Head of caudate nucleus (tissue), 42 donors: Measurements from ENCODE around the gene CUBN.
"Not testable (repeated sequence)": the region's sequence is repeated elsewhere in the genome, so short reads cannot be mapped to it uniquely, and the experiment has no call there.

Source experiments
- DNase-seq, 42 donors: peaks; one replicate each; pipeline versions ENCODE4 v3.0.0 to v3.0.0-alpha.2; 2020 to 2021; ENCODE audit warnings: mixed read lengths in 7 of 42
- intact Hi-C: fragments of 100-400 bp; cut with DNase I; formaldehyde crosslinking; loops from one replicate; pipeline ENCODE4 v1.15.0; 2022

Gene CUBN

DNA sequence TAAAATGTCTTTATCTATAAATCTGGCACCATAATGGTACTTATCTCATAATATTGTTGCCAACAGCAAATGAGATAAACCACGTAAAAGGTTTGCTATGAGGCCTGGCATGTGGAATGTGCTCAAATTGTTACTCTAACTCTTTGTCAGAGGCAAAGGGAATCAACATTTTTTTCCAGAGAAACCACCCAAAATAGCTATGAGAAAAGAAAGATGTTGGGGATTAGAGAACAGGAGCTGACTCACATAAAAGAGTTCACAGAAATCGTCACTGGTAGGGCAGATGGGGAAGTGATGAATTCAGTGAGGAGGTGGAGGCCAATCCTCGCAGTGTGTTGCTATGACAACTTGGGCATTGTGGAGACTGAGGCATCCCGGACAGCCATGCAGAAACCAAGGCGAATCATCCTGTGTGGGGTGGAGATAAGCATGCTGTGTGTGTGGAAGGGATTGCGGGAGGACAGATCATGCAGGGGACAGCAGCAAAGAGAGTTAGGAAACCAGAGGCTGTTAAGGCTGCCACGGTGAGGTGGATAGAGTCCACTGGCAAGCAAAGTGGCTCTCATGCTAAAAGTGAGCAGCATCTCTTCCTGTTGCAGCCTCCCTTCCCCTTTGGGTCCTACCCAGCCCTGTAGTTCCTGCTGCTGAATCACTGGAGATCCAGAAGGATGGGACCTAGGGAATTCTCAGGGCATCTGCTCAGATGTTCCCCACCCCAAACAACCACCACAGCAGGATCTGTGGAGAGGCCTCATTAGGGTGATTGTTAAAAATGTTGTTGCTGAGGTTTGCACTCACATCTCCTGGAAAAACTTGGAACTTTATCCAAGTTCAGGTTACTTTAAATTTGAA, 103.9 kb downstream of the CUBN start:
- intact Hi-C loops = no loop called here

DNA sequence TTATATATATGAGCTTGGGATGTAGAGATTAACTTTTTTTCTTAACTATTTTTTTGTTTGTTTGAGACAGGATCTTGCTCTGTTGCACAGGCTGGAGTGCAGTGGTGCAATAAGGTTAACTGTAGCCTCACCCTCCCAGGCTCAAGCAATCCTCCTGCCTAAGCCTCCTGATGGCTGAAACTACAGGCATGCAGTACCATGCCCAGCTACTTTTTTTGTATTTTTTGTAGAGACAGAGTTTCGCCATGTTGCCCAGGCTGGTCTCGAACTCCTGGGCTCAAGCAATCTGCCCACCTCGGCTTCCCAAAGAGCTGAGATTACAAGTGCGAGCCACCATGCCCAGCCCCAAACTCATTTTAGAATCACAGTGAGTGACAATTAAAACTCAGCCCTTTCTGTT, 105.2 kb downstream of the CUBN start:
- DNase-seq = no peak
- intact Hi-C loops = no loop called here

More for the DNA sequence above, 103.9 kb downstream of the CUBN start:
- peak in 18 of 42 donors; percentile 7 to 72 (median 28) for DNase-seq

DNA sequence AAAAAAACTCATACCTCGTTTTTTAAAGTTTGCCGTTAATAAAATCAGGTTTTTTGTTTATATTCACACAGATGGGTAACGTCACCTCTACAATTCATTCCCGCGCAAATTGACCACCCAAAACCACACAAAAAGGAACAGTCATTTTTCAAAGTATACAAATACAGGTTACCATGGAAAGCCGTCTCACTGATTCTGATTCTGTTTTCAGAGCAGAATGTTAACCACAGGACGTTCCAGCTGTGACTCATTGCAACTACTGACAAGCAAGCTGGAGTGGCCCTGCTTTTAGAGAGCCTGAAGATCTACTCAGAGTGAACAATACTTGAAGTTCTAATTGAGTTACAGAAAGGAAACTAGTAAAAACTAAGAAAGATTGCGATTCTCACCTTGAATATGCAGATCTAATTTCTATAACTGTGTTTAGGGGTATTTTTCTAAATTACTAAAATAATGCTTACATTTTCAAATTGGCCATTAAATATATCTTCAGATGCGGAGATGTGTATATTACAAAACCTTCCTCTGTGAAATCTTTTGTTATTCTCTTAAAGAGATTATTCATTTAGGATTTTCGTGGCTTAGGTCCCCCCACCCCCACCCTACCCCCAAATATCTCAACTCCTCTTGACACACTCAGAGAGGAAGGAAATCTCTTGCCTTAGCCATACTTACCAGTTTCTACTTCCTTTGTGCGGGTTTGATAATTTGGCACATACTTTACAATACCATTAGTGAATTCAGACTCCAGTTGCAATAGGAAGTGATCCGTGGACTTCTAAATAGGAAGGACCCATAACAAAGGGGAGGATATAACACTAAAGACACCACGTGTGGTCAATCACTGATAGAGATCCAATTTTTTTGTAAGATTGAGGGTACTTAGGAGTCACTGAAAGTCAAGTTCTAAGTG, 106.0 kb downstream of the CUBN start:
- intact Hi-C loops = no loop called here
- peak in 1 of 42 donors; percentile 54 for DNase-seq

DNA sequence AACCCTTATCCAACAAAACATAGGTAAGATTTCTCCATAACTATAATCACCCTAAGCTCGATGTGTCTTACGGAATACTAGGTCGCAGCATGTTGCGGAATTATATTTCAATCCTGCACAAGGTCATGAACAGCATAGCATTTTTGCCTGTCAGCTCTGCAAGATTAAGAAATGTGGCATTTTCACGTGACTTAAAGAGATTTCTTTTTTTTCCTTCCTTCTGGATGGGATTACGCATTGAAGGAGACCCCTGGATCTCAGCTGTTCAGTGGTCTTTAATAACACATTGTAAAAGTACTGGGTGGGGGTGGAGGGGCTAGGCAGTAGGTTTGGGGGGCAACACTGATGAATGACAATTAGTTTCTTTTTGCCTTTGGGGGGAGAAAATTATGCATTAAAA, 106.7 kb downstream of the CUBN start:
- intact Hi-C loops = no loop called here
- DNase-seq = no peak

DNA sequence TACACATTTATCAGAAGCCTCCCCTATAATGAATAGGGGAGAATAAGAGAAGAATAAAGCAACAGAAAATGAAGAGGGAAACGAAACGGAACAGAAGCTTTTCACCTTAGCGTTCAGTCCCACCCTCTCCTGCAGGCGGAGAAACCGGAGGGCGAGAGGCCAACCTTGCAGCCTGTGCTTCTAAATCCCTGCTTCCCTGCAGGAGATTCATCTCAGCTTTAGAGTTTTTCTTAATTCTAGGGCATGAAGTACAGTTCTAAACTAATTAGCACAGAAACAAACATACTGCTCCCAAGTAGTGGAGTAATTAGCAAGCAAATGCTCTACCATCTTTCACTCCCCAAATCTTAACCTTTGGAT, 107.2 kb downstream of the CUBN start:
- intact Hi-C loops = no loop called here

DNA sequence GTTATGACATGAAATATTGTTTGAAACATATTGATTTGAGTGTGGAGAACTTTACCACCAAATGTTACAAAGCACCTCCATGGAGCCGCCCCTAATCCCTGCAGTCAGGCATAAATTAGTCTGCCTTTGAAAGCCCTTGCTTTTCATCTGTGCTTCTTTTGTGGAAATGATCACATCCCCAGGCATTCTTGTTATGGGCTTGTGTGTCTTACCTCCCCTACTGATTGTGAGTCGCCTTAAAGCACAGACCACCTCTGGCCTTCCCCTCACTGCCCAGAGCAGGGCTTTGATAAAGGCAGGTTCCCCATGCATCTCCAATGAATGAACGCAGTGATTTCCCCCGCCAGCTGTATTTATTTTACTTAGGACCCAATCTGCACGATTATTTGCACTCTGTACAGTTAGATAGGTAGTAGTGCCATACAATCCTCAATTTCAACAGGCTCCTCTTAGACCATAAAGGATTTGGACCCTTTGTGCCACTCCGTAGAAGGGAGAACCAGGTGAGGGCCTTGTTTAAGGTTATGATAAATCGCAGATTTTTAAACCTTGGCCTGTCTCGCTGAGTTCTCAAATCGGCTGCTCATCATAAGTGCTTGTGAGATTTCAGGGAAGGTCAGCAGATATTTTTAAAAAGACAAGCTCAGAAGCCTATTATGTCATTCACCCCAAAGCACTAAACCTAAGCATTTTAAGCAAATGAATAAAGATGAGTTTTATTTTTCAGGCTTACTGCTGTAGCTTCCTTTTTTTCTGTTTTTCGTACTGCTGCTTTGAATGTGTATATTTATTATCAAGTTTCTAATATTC, 107.8 kb downstream of the CUBN start:
- no peak for DNase-seq
- intact Hi-C loops = no loop called here

More for the DNA sequence above, 107.2 kb downstream of the CUBN start:
- DNase-seq = no peak

DNA sequence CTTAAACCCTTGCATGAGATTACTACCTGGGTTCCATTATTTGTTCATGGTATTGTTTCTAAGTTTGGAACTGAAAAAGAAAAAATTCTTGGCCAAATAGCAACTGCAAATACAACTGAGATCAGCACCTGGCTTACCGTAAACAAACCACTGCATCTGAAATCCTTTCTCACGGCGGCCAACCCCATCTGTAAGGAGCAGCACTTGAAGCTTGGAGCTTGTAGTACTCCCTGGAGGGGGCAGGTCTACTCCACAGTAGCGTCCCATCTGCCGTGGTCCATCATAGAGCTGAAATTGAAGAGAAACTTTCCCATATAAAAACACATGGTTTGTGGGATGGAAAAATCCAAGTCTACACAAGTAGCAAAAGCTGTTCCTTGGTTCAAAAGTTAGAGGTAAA, 109.9 kb downstream of the CUBN start:
- intact Hi-C loops = no loop called here
- no peak for DNase-seq

DNA sequence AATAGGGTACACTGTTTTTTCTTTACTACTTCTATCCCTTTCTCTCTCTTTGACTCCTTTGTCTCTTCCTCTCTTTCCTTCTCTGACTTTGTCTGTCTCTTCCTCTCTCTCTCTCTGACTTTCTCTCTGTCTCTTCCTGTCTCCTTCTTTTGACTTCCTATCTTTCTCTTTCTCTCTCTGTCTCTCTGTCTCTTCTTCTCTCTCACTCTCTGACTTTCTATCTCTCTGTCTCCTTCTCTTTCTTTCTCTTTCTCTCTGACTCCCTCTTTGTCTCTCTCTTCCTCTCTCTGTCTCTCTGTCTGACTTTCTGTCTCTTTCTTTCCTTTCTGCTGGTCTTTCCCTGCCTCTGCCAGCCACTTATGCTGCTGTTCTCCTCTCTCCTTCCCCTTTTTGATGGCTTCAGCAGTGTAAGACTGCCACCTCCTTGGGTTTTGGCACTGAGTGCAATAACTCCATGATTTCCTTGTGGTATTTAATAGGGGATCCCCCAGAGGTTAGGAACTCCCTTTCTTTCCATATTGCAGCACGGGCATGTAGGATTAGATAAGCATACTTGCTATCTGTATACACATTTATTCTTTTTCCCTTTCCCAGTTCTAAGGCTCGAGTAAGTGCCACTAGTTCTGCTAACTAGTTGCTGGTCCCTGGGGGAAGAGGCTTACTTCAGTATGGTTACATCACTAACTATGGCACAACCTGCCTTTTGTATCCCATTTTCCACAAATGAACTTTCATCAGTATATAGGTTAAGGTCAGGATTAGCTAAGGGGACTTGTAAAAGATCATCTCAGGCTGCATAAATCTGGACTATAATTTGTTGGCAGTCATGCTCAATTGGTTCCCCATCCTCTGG, 116.3 kb downstream of the CUBN start:
- DNase-seq, intact Hi-C loops: not testable (repeated sequence)

DNA sequence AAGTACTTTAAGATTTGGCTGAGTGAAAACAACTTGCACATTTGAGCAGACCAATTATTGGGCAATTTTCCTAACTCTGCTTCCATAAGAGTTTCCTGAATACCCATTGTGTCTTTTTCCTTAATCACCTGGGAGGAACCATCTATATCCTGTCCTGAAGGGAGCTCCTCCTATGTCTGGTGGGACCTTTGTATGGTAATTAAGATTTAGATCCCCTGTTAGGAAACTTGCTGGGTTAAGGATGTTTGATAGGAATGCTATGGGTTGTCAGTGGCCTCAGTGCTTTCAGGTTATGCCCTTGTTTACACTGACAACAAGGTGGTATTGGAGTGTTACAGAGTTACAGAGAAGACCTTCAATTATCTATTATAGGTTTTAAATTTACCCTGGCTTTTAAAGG, 116.9 kb downstream of the CUBN start:
- DNase-seq, intact Hi-C loops: not testable (repeated sequence)

DNA sequence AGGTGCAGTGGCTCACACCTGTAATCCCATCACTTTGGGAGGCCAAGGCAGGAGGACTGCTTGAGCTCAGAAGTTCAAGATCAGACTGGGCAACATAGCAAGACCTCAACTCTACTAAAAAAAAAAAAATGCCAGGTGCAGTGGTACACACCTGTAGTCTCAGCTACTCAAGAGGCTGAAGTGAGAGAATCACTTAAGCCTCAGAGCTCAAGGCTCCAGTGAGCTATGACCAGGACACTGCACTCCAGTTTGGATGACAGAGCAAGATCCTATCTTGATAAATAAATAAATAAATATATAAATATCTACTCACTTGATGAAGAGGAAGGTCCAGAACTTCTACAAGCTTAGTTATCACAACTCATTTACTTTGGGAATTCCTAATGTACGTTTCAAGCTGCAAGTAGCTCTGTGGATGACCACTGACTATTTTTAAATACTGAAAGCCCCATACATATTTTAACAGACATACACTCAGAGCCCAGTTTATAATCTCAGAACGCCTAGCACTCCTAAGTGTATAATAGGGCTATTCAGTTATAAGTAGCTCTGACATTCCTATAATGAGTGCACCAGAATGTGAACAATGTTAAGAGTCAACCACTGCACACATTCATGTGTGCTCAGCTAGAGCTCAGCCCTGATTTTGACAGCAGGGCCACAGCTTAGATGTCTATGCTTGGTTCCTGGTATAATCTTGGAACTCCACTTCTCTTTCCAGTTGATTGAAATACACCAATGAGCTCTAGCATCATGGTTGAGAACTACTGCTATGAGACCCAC, 119.1 kb downstream of the CUBN start:
- DNase-seq = no peak
- intact Hi-C loops = no loop called here

DNA sequence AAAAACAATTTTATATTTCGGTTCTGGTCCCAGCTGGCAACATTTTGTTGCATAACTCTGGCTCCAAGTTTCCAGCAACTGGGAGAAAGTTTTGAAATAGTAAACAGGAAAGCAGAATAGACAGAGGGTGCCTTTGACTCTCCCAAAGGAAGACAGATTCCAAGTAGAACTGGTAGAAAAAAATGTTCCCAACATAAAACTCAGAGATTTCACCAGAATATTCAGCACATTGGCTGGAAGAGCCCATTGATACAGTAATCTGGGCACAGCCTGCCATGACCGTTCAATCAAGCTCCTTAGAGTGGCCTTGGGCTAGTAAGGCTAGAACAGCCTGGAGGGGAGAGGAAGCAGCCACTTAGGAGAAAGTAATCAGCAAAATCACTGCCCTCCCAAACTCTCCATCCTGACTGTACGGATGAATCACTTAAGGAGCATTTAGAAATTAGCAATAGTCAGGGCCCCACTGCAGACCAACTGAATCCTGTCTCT, 120.4 kb downstream of the CUBN start:
- DNase-seq = no peak
- intact Hi-C loops = no loop called here

DNA sequence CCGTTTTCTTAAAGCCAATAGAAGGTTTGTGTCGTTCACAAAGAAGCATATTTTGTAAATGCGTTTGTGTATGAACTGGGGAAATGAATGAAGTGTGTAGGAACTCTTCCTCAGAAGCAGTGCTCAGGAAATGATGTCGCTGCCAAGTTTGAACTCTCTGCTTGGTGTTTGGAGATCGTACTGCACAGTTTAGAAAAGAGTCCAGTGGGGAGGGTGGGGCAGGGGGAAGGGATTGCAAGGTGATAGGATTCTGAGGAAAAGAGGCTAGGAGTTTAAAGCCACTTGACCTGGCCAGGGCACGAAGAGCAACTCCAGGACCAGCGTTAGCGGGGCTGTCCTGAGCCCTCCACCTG, 122.2 kb downstream of the CUBN start:
- intact Hi-C loops = no loop called here
- no peak for DNase-seq

DNA sequence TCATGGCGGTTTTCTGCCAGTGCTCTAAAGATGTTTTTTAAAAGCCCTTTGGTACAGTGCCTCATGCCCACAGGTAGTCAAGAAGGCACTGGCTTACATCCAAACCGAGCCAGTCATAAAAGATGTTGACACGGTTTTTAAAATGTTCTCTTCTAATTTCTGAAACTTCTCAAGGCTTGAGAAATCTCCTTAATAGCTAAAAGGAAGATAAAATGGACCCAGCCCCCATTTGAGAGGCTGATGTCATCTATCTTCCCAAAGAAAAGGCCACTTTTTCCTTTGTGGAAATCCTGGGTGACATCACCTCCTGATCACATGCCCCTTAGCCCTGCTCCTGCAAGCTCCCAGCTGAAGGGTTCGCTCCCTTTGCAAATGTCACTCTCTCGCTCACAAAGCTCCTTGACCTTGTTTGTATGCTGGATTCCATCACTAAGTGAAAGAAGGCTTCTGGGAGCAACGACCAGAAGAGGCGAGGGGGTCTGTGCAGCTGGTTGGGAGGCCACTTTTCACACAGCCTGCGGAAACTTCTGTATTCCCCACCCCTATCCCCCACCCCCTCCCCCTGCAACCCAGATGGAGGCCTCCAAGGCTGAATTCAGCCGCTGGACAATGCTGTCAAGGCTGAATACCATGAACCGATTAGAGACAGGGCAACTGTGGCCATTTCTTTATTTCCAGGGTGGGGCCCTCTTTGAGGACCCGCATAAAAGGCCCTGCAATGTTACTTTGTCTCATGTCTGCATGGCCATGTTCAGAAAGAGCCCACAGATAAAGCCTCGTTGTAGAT, 122.8 kb downstream of the CUBN start:
- peak in 3 of 42 donors; percentile 19 to 57 (median 23) for DNase-seq
- intact Hi-C loops = no loop called here

DNA sequence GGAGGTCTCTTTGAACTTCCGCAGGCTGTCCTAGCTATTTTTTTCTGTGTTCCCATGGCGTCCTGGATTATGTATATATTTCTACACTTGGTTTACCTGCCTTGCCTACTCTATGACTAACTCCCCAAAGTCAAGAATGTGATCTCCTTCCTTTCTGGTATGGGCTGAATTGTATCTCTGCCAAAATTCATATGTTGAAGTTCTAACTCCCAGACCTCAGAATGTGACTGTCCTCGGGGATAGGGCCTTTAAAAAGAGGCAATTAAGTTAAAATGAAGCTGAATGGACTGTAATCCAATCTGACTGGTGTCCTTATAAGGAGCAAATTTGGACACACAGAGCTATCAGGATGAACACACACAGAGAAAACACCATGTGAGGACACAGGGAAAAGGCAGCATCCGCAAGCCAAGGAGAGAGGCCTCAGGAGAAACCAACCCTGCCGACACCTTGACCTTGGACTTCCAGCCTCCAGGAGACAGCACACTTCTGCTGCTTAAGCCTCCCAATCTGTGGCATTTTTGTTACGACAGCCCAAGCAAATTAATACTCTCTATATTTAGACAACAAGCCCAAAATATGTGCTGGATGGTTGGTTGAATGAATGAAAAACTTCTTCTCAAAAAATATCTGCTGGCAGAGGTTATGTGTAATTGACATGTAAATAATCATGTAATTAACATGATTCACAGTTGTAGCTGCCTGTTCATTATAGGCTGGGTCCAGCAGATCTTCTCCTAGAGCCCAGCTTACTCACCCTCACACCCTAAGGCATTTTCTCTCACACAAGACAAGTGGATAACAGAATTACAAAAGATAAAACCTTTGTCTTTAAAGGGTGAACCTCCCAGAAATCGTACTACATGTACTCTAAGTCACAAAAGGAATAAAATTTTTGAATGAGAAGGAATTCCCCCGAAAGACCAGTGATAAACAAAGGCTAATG, 123.7 kb downstream of the CUBN start:
- intact Hi-C loops = no loop called here
- no peak for DNase-seq

DNA sequence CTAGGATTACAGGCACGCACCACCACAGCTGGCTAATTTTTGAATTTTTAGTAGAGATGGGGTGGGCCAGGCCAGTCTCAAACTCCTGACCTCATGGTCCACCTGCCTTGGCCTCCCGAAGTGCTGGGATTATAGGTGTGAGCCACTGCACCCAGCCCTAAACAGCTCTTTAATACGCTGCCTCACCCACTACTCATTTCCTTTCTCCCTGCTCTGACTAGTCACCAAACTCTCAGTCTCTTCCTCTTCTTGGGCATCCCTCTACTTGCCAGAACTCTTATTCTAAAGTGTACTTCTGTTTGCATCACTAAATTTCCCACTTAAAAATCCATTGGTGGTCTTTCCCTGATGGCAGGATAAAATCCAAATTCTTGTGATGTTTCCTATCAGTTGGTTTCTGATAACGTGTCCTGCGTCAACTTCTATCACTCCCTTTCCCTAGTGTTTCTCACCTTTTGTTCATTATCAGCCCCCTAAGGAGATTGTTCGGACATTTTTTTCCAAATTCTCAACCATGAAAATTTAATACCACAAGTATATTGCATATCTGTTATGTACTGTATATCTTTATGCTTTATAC, 124.7 kb downstream of the CUBN start:
- DNase-seq = no peak
- intact Hi-C loops = no loop called here
